OCI-LY7 (cell line): ENCODE measurements around the gene PLCE1. TPM values are rescaled to one million over a fixed set of nuclear protein-coding genes. Genes with fewer than 3 reads are reported as not detected.

Source experiments
- BruUV-seq: library from RNA; stranded (reverse); fragments of 400-500 nt; replicated peaks from 2 replicates; lab custom pipeline; 2021; lab: Mats Ljungman, UMichigan
- CTCF ChIA-PET: fragments of 300-600 bp; sonication (Branson Sonifier 250); formaldehyde crosslinking; loops from one replicate; lab custom pipeline; 2022; ENCODE audit warnings: antibody characterized with exemption; ENCODE audit not compliant: unreplicated experiment; lab: Charles Lee
- POLR2A ChIA-PET: fragments of 300-600 bp; sonication (Branson Sonifier 250); formaldehyde crosslinking; loops from one replicate; lab custom pipeline; 2022; ENCODE audit warnings: antibody characterized with exemption; lab: Charles Lee
- DNase-seq: peaks from one replicate; pipeline ENCODE4 v3.0.0-alpha.2; 2015; ENCODE audit warnings: low spot score
- H2AFZ ChIP-seq: fragments of 200-600 bp; sonication (generic), shearing (Covaris generic); 2 replicates; pipeline ENCODE4 v1.6.1; 2014; ENCODE audit warnings: mild to moderate bottlenecking, antibody characterized with exemption, low read length, moderate library complexity
- H3K27ac ChIP-seq: fragments of 200-600 bp; sonication (generic); 2 replicates; pipeline ENCODE4 v1.5.1; 2014; ENCODE audit warnings: mixed run types, low read depth, mild to moderate bottlenecking, moderate library complexity, low read length, inconsistent platforms; ENCODE audit not compliant: poor library complexity, severe bottlenecking
- H3K36me3 ChIP-seq: fragments of 200-600 bp; sonication (generic); 2 replicates; pipeline ENCODE4 v1.6.1; 2014; ENCODE audit warnings: mild to moderate bottlenecking, antibody characterized with exemption, low read length, moderate library complexity, mixed read lengths; ENCODE audit not compliant: insufficient read depth
- H3K4me1 ChIP-seq: fragments of 200-600 bp; sonication (generic); 2 replicates; pipeline ENCODE4 v1.5.1; 2014; ENCODE audit warnings: mild to moderate bottlenecking, low read length; ENCODE audit not compliant: insufficient read depth, poor library complexity, severe bottlenecking
- H3K4me2 ChIP-seq: fragments of 200-600 bp; sonication (generic); 2 replicates; pipeline ENCODE4 v1.6.1; 2014; ENCODE audit warnings: mild to moderate bottlenecking, low read length
- H3K4me3 ChIP-seq: fragments of 200-600 bp; sonication (generic); 2 replicates; pipeline ENCODE4 v1.5.1; 2014; ENCODE audit warnings: mild to moderate bottlenecking, low read depth, low read length; ENCODE audit not compliant: poor library complexity, severe bottlenecking
- H3K79me2 ChIP-seq: fragments of 200-600 bp; sonication (generic); 2 replicates; pipeline ENCODE4 v1.6.1; 2016; ENCODE audit warnings: low read depth, mild to moderate bottlenecking, low read length, moderate library complexity, mixed read lengths; ENCODE audit not compliant: insufficient read depth
- H3K9me2 ChIP-seq: fragments of 200-600 bp; sonication (generic); 2 replicates; pipeline ENCODE4 v1.6.1; 2016; ENCODE audit warnings: mild to moderate bottlenecking, low read length, mixed read lengths; ENCODE audit not compliant: insufficient read depth
- H3K9me3 ChIP-seq: fragments of 200-600 bp; sonication (generic); 2 replicates; pipeline ENCODE4 v1.6.1; 2014; ENCODE audit warnings: mild to moderate bottlenecking, mixed run types, low read length, mixed read lengths
- H4K20me1 ChIP-seq: fragments of 200-600 bp; sonication (generic); 2 replicates; pipeline ENCODE4 v1.6.1; 2014; ENCODE audit warnings: mild to moderate bottlenecking, antibody characterized with exemption, low read length, moderate library complexity, mixed read lengths; ENCODE audit not compliant: insufficient read depth
- CTCF ChIP-seq: fragments of 200-600 bp; sonication (generic); conservative IDR thresholded peaks from 2 replicates; pipeline ENCODE4 v1.5.1; 2014; ENCODE audit warnings: mild to moderate bottlenecking, antibody characterized with exemption, low read length, moderate library complexity, mixed read lengths
- EZH2phosphoT487 ChIP-seq: fragments of 200-600 bp; sonication (generic); IDR thresholded peaks from 2 replicates; pipeline ENCODE4 v1.6.1; 2018; ENCODE audit warnings: low read depth, borderline replicate concordance, mild to moderate bottlenecking, mixed run types, antibody characterized with exemption, low read length, moderate library complexity, mixed read lengths
- intact Hi-C: fragments of 100-400 bp; cut with micrococcal nuclease; formaldehyde crosslinking; loops from one replicate; pipeline ENCODE4 v1.10.0; 2022; ENCODE audit not compliant: unreplicated experiment
- total RNA-seq, 2 experiments: library from RNA; depleted of rRNA in 1 of 2; stranded (reverse); fragments of >200 nt in 1 of 2; shearing (Covaris generic) in 1 of 2; gene quantifications; 2 replicates each; pipeline ENCODE4 v1.2.3, GENCODE V29; 2014 to 2022

The PLCE1 gene
- total RNA-seq, 2 experiments from 2014 or later, result 0.06 TPM; not detected in 1

- no peaks in the 10 kb centered on the region for H3K9me3 ChIP-seq
- no peak overlapping the region for H3K4me2 ChIP-seq
- intact Hi-C loops, result no loop called here
- no peaks in the 10 kb centered on the region for H3K9me2 ChIP-seq
- H3K27ac ChIP-seq, result no peak overlapping the region
- H3K4me3 ChIP-seq, result no peak overlapping the region
- H4K20me1 ChIP-seq, result no peaks in the 10 kb centered on the region
- no TSS peak for BruUV-seq
- ChIA-PET POLR2A (no interaction called here), CTCF (no interaction called here)
- no peak overlapping the region for H2AFZ ChIP-seq
- no peaks in the 10 kb centered on the region for H3K79me2 ChIP-seq
- no peak for TF ChIP-seq CTCF
- no peak for TF ChIP-seq EZH2phosphoT487
- DNase-seq, result no peak
- H3K36me3 ChIP-seq, result no peaks in the 10 kb centered on the region
- H3K4me1 ChIP-seq, result no peaks in the 10 kb centered on the region
These were observed 17.2 kb downstream of the PLCE1 start for GRCh38 chr10:94010886-94011285.

DNA sequence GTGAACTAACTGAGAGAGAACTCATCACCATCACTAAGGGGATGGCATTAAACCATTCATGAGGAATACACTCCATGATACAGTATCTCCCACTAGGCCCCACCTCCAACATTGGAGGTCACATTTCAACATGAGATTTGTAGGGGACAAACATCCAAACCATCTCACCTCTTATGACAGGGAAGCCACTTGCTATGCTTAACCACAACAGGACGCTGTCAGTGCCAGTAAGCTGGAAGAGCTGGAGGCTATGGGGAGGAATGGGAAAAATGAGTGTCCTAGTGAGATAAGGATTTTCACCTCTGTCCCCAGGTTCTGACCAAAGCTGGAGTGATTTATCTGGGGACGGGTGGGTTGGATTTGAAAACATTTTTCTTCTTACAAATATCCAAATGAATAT, 17.6 kb downstream of the PLCE1 start:
- Histone ChIP-seq H3K4me1 (no peaks in the 10 kb centered on the region), H3K9me3 (no peaks in the 10 kb centered on the region), H3K4me2 (no peak overlapping the region), H3K9me2 (no peaks in the 10 kb centered on the region), H3K79me2 (no peaks in the 10 kb centered on the region), H3K4me3 (no peak overlapping the region), H3K27ac (no peak overlapping the region), H4K20me1 (no peaks in the 10 kb centered on the region), H2AFZ (no peak overlapping the region), H3K36me3 (no peaks in the 10 kb centered on the region)
- TF ChIP-seq CTCF (no peak), EZH2phosphoT487 (no peak)
- ChIA-PET CTCF (no interaction called here), POLR2A (no interaction called here)
- BruUV-seq, result no TSS peak
- DNase-seq, result no peak
- intact Hi-C loops, result no loop called here

GRCh38 chr10:94012834-94013233, 19.1 kb downstream of the PLCE1 start:
- Histone ChIP-seq H3K4me2 (no peak overlapping the region), H3K9me3 (no peaks in the 10 kb centered on the region), H3K9me2 (no peaks in the 10 kb centered on the region), H3K27ac (no peak overlapping the region), H3K79me2 (no peaks in the 10 kb centered on the region), H2AFZ (no peak overlapping the region), H3K4me3 (no peak overlapping the region), H3K36me3 (no peaks in the 10 kb centered on the region), H4K20me1 (no peaks in the 10 kb centered on the region), H3K4me1 (no peaks in the 10 kb centered on the region)
- no peak for TF ChIP-seq EZH2phosphoT487
- TF ChIP-seq CTCF, result no peak
- DNase-seq, result no peak
- no TSS peak for BruUV-seq
- ChIA-PET POLR2A (no interaction called here), CTCF (no interaction called here)
- intact Hi-C loops, result no loop called here
